NCI-H146 (cell line): ENCODE results near the gene NUBP1.
"Not testable (repeated sequence)": the region's sequence is repeated elsewhere in the genome, so short reads cannot be mapped to it uniquely, and the experiment has no call there.

ENCODE experiments used
- DNase-seq: peaks from one replicate; lab custom pipeline; 2025; lab: John Stamatoyannopoulos, UW

Gene NUBP1

GRCh38 chr16:10743610-10744369 lies at the start of gene NUBP1:
TSS of gene NUBP1 (plus strand) at chr16:10743842. CDS start at chr16:10743864, 22 bp downstream.
- DNase-seq, result peak; percentile 98

DNA sequence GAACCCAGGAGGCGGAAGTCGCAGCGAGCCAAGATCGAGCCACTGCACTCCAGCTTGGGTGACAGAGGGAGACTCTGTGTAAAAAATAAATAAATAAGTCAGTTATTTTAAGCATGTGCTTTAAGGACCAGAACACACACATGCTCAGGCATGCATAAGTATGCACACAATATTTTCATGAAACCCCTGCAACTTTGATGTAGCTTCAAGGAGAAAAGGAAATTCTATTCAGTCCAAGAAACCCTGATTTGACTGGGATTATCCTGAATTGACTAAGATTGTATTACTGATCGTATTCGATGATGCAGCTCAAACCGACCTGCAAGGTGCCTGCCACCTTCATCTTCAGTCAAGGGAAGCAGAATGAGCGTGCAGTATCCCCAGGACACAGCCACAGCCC lies 49.8 kb upstream of the NUBP1 start:
- DNase-seq, result no peak

DNA sequence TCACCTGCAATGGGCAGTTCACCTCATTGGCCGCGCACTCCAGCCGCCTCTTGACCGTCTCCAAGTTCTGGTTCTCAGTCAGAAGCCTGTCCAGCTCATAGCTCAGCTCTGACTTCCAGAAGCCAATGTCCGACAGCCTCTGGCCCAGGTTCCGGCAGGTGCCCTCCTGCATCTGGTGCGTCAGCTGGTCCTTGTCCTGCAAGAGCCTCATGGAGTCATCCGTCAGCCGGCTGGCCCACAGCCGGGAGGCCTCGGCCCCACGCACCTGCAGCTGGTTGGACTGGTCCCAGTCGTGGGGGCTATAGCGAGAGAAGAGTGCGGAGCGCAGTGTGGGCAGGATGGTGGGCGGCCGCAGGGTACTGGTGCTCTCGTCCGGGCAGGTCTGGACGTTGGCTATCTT lies 49.3 kb upstream of the NUBP1 start:
- DNase-seq, result no peak

GRCh38 chr16:10694830-10695229 lies 48.8 kb upstream of the NUBP1 start, which contains the start of gene TEKT5:
TSS of gene TEKT5 (minus strand) at chr16:10694930. CDS start at chr16:10694873, 57 bp downstream.
- no peak for DNase-seq

- DNase-seq, result no peak
Observed at GRCh38 chr16:10699756-10700155, 43.9 kb upstream of the NUBP1 start.

DNA sequence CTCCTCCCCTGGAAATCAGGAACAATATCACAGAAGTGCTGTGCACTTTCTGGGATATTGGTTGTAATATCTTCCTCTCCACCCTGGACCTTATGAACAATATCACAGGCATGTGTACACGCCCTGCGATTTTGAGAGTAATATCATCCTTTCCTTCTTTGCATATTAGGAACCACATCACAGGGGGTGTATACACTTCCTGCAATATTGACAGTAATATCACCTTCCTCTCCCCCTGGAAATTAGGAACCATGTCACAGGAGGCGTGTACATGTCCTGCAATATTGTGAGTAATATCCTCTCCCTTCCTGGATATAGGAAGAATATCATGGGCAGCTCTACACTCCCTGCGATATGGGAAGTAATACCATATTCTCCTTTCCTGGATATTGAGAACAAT lies 34.7 kb upstream of the NUBP1 start:
- no peak for DNase-seq

- DNase-seq, result no peak
Observed at GRCh38 chr16:10728003-10728887, 15.4 kb upstream of the NUBP1 start.

GRCh38 chr16:10729104-10730048 lies 14.3 kb upstream of the NUBP1 start:
- DNase-seq, result no peak

GRCh38 chr16:10731790-10732189 lies 11.9 kb upstream of the NUBP1 start:
- no peak for DNase-seq

DNA sequence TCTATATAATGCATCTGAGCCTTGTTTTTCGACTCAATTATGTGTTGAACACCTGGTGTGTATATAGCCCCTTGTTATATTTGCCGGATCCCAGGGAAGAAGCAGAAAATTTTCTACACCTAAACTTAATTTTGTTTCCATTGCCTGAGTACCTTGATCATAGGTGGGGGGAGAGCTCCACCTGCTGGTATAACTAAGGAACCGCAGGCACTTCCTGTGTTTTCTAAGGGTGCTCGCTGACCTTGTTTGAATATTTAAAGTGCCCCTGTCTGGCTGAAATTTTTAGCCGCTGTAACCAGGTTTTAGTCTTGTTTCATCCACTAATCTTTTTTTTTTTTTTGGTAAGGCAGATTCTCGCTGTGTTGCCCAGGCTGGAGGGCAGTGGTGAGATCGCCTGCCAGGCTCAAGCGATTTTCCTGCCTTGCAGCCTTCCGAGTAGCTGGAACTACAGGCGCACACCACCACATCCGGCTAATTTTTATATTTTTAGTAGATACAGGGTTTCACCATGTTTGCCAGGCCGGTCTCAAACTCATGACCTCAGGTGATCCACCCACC lies 6.5 kb upstream of the NUBP1 start:
- peak; percentile 78 for DNase-seq

DNA sequence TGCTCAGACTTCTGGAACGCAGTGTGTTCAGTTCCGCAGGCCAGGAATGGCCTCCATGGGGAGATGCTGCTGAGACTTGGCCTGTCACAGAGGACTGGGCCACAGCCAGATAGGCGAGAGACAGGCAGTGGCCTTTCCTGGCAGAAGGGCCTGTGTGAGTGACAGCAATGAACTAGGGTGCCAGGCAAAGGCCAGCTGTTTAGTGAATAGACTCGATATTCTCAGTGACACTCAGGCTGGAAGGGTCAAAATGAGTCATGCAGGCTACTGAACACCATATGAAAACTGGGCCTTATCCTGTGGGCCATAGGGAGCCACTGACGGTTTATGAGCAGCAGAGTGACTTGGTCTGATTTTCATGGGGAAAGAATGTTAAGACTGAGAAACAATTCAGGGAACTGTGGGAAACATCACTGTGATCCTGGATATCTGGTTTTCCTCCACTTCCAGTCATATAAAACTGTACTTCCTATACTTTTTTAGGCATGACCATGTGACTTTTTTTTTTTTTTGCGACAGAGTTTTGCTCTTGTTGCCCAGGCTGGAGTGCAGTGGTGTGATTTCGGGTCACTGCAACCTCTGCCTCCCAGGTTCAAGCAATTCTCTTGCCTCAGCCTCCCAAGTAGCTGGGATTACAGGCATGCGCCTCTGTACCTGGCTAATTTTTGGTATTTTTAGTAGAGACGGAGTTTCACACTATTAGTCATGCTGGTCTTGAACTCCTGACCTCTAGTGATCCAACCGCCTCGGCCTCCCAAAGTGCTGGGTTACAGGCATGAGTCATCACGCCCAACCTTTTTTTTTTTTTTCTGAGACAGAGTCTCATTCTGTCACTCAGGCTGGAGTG lies 5.2 kb upstream of the NUBP1 start:
- DNase-seq, result no peak

- DNase-seq, result no peak
Observed at GRCh38 chr16:10740000-10740844, 3.4 kb upstream of the NUBP1 start.

DNA sequence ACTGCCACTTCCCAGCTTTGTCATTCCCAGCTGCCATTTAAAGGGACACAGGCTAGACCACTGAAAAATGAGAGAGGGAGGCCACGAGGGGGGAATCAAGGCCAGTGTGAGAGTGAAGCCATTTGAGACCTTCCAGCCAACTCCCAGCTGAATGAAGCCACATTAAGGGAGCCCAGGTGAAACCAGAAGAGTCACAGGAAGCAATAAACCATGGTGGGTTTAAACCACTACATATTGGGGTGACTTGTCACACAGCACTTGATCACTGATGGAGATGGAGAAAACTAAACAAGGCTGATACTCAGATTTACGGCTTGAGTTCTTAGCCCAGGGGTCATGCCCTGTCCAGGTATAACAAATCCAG lies 2.8 kb upstream of the NUBP1 start:
- DNase-seq, result no peak

- not testable (repeated sequence) for DNase-seq
Observed at GRCh38 chr16:10741249-10741648, 2.4 kb upstream of the NUBP1 start.

DNA sequence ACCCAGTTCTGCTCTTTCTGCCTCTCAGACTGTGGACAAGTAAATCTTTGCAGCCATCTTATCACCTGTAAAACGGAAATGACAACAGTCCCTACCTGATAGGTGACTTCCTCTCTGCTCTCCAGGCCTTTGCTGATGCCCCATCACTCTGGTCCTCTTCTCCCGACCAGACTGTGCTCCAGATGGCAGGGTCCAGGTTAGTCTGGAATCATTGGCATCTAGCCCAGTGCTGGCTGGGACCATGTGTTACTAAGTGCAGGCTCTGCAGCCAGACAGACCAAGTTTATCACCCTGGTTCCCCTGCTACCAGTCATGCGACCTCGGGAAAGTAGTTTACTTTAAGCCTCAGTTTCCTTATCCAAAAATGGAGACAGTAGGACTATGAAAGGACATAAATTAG lies 1.8 kb upstream of the NUBP1 start:
- no peak for DNase-seq

DNA sequence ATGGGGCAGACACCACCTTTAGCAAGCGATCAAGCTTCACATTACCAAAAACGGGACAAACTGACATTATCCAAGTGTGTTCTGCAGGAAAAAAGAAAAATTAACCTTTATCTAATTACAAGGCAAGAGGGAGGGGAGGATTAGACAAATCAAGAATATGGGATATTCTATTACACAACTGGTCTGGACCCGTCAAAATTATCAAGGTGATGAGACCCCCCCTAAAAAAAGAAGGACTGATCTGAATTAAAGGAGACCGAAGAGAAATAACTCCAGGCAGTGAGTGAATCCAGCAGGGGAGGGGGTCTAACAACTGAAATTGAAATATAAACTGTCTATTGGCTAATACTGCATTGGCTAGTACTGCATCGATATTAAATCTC lies 424 bp upstream of the NUBP1 start:
- no peak for DNase-seq

GRCh38 chr16:10744370-10745030 lies 858 bp downstream of the NUBP1 start:
- no peak for DNase-seq

DNA sequence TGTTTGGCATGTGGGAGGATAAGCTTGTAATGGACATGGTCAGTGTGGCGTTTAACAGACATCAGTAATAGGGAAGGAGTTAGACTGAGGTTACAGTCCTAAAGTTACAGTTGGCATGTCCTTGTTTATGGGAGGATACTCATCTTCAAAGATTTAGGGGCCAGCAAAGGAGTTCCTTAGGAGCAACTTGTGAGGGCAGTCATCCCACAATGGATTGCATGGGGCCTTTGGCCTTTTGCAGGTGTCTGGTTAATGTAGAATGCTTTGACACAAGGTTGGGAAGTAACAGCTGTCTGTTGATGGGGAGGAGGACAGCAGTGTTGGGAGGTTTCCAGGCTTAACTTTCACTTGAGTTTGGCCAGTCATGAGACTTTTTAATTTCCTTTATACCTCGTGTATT lies 2.2 kb downstream of the NUBP1 start:
- no peak for DNase-seq

GRCh38 chr16:10750793-10751192 lies 7.2 kb downstream of the NUBP1 start:
- no peak for DNase-seq
